Activated naive CD4-positive, alpha-beta T cell treated with anti-CD3 and anti-CD28 coated beads, Interleukin-2, amount 50 U/mL, for 72 hours (primary cell): ENCODE data around the gene HOXA7. TPM values are rescaled to one million over a fixed set of nuclear protein-coding genes. Genes with fewer than 3 reads are reported as not detected.

Experiments used
- ATAC-seq, 2 donors: fragments of 150-1000 bp; cut with Tn5 transposase; 2 replicates each; pipeline ENCODE4 v1.10.0; 2021; ENCODE audit warnings: mild to moderate bottlenecking in 2 of 2, moderate library complexity in 2 of 2
- DNase-seq, 2 donors: peaks; one replicate each; pipeline ENCODE4 v3.0.0; 2021 to 2022; ENCODE audit warnings: low spot score in 2 of 2
- H3K27ac Mint-ChIP-seq, 2 donors: one replicate each; pipeline ENCODE4 v1.8.0; 2022; ENCODE audit warnings: mild to moderate bottlenecking in 2 of 2, mixed read lengths in 2 of 2
- H3K36me3 Mint-ChIP-seq, 2 donors: one replicate each; pipeline ENCODE4 v1.8.0; 2022; ENCODE audit warnings: mixed read lengths in 2 of 2
- H3K9me3 Mint-ChIP-seq, 2 donors: one replicate each; pipeline ENCODE4 v1.8.0; 2022; ENCODE audit warnings: mixed read lengths in 2 of 2
- total RNA-seq, 2 donors: library from RNA; stranded (reverse); gene quantifications; one replicate each; pipeline ENCODE4 v1.2.3, GENCODE V29; 2022

HOXA7 gene
- total RNA-seq, 2 donors from 2014 or later = not detected

GRCh38 chr7:27107391-27108381 lies 48.8 kb downstream of the HOXA7 start:
- DNase-seq (no peak), ATAC-seq (no peak)
- Mint-ChIP-seq H3K9me3 (no peaks in the 10 kb centered on the region), H3K27ac (no peak overlapping the region), H3K36me3 (peaks cover 0 to 11% of the 10 kb centered on the region in 2 donors)

DNA sequence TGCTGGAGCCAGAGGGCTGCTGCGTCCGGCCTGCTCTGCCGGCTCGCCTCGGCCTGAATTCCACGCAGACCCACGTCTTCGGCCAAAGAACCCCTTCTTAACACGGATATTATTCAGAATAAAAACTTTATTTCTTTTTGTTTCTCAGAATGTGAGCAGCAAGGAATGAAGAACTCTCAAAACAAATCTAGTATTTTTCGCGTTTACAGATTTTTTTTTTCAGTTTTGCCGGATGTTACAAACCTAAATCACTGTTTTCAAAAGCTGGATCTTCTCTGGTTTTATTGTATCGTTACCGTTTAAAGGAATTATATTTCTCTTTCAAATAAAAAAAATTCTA lies 49.6 kb downstream of the HOXA7 start:
- Mint-ChIP-seq H3K27ac (no peak overlapping the region), H3K36me3 (peaks cover 0 to 14% of the 10 kb centered on the region in 2 donors), H3K9me3 (no peaks in the 10 kb centered on the region)
- DNase-seq = no peak
- no peak for ATAC-seq

- DNase-seq (no peak), ATAC-seq (no peak)
- no peaks in the 10 kb centered on the region for H3K9me3 Mint-ChIP-seq
- H3K27ac Mint-ChIP-seq = no peak overlapping the region
- peaks cover 0 to 19% of the 10 kb centered on the region in 2 donors for H3K36me3 Mint-ChIP-seq
Observed at GRCh38 chr7:27106181-27106900, 50.1 kb downstream of the HOXA7 start.

DNA sequence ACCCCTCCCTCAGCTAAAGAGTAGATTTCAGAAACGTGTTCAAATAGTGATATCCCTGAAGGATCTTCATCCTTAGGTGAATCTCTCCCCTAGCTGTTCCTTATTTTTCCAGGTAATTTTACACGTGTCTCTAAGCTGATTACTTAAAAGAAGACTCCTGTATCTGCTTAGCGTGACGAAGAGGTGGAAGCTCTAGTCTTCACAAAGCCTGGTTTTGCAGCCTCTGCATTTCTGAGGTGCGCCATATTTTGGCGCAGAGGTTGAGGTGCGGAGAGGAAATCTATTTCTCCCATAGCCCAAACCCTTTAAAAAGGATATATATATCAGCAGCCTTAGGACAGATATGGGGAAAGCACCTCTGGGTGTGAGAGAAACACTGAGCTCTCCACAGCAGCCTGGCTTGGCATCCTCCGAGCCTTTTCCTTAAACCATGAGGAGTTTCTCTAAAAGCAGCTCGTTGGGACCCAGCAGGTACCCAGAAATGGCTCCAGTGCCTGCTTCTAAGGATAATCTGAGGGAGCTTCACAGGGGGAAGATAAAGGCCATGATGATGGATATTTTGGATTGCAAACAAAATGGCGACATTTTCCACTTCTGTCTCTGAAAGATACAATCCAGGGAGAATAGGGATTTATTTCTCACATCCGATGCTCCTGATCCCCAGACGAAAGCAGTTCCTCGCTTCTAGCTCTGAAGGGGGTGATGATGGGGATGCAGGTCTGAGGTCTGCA lies 51.0 kb downstream of the HOXA7 start:
- no peak overlapping the region for H3K27ac Mint-ChIP-seq
- no peaks in the 10 kb centered on the region for H3K9me3 Mint-ChIP-seq
- no peak for DNase-seq
- no peak for ATAC-seq
- peaks cover 0 to 24% of the 10 kb centered on the region in 2 donors for H3K36me3 Mint-ChIP-seq

- Mint-ChIP-seq H3K9me3 (no peaks in the 10 kb centered on the region), H3K27ac (no peak overlapping the region), H3K36me3 (peaks cover 0 to 28% of the 10 kb centered on the region in 2 donors)
- DNase-seq = no peak
- ATAC-seq = no peak
Observed at GRCh38 chr7:27104341-27105058, 52.0 kb downstream of the HOXA7 start.

Other genes with a start within 250 kb of the HOXA7 start
- under 1 TPM in 1 of 2 donors, not detected in 1; 0.16 TPM for gene HOXA1, start 60.7 kb downstream of the HOXA7 start, total RNA-seq
- gene HOXA2, start 54.0 kb downstream of the HOXA7 start, total RNA-seq = not detected
- gene HOXA4, start 25.9 kb downstream of the HOXA7 start, total RNA-seq = under 1 TPM in 1 of 2 donors, not detected in 1; 0.59 TPM
- gene HOXA5, start 13.0 kb downstream of the HOXA7 start, total RNA-seq = not detected
- under 1 TPM in 1 of 2 donors, not detected in 1; 0.31 TPM for gene HOXA6, start 8.9 kb downstream of the HOXA7 start, total RNA-seq
- not detected for gene HOXA3, start 4.1 kb downstream of the HOXA7 start, total RNA-seq
- gene HOXA9, start 8.9 kb upstream of the HOXA7 start, total RNA-seq = not detected
- gene HOXA10, start 17.6 kb upstream of the HOXA7 start, total RNA-seq = not detected
- gene HOXA11, start 28.6 kb upstream of the HOXA7 start, total RNA-seq = not detected
- gene HOXA13, start 43.4 kb upstream of the HOXA7 start, total RNA-seq = not detected
- not detected for gene EVX1, start 86.1 kb upstream of the HOXA7 start, total RNA-seq